GM12801 (cell line): ENCODE data around the gene MTX1.

Experiments used
- CTCF ChIP-seq: IDR thresholded peaks from one replicate; pipeline ENCODE4 v1.5.1; 2011; ENCODE audit warnings: control low read depth; ENCODE audit not compliant: insufficient read length; ENCODE audit errors: extremely low read depth

The MTX1 gene

GRCh38 chr1:155256058-155256852 lies 47.8 kb downstream of the MTX1 start:
- TF ChIP-seq CTCF = no peak

- TF ChIP-seq CTCF = no peak
These were observed 51.8 kb downstream of the MTX1 start for GRCh38 chr1:155260276-155260675.

- no peak for TF ChIP-seq CTCF
These were observed 53.0 kb downstream of the MTX1 start for GRCh38 chr1:155261493-155261851.

- no peak for TF ChIP-seq CTCF
These were observed 53.6 kb downstream of the MTX1 start, which contains the start of gene SCAMP3 for GRCh38 chr1:155261852-155262673. TSS of gene SCAMP3 (minus strand) at chr1:155262360. CDS start at chr1:155262151, 209 bp downstream.

- no peak for TF ChIP-seq CTCF
These were observed 54.6 kb downstream of the MTX1 start for GRCh38 chr1:155263067-155263466.
